Measurements from ENCODE around the gene CCDC196. TPM values are rescaled to one million over a fixed set of nuclear protein-coding genes. Genes with fewer than 3 reads are reported as not detected.

The CCDC196 gene
- total RNA-seq: not detected

- Histone ChIP-seq H3K9me3 (no peaks in the 10 kb centered on the region), H3K27ac (no peak within 1 kb of the TSS), H3K36me3 (no peaks in the 10 kb centered on the region), H3K4me3 (no peak within 1 kb of the TSS), H3K27me3 (replicated peaks; ENCODE audit: insufficient read depth) (no peaks in the 10 kb centered on the region), H3K4me1 (ENCODE audit: control insufficient read depth in 1 of 2, low read depth in 2 of 2) (no peaks in the 10 kb centered on the region)
- ATAC-seq (ENCODE audit: insufficient number of reproducible peaks, low FRiP score, low read depth) (no peak), DNase-seq (ENCODE audit: low spot score) (no peak)
- no peak for TF ChIP-seq CTCF (IDR thresholded peaks at IDR 0.05)
These were observed at the start of gene CCDC196 for GRCh38 chr14:66485910-66486421. Gene CCDC196 (plus strand): TSS chr14:66486371. CDS start chr14:66486503, 132 bp downstream.

- no peak for TF ChIP-seq CTCF (IDR thresholded peaks at IDR 0.05)
- ATAC-seq (ENCODE audit: insufficient number of reproducible peaks, low FRiP score, low read depth): no peak
- Histone ChIP-seq H3K27ac (no peak overlapping the region), H3K4me1 (ENCODE audit: control insufficient read depth in 1 of 2, low read depth in 2 of 2) (no peaks in the 10 kb centered on the region), H3K4me3 (no peak overlapping the region), H3K27me3 (replicated peaks; ENCODE audit: insufficient read depth) (no peaks in the 10 kb centered on the region), H3K36me3 (no peaks in the 10 kb centered on the region), H3K9me3 (peaks cover 12% of the 10 kb centered on the region)
- no peak for DNase-seq (ENCODE audit: low spot score)
These were observed 45.4 kb upstream of the CCDC196 start for GRCh38 chr14:66440801-66441200.

- Histone ChIP-seq H3K36me3 (no peaks in the 10 kb centered on the region), H3K4me3 (no peak overlapping the region), H3K27ac (no peak overlapping the region), H3K27me3 (replicated peaks; ENCODE audit: insufficient read depth) (no peaks in the 10 kb centered on the region), H3K9me3 (peaks cover 12% of the 10 kb centered on the region), H3K4me1 (ENCODE audit: control insufficient read depth in 1 of 2, low read depth in 2 of 2) (no peaks in the 10 kb centered on the region)
- no peak for DNase-seq (ENCODE audit: low spot score)
- no peak for TF ChIP-seq CTCF (IDR thresholded peaks at IDR 0.05)
- no peak for ATAC-seq (ENCODE audit: insufficient number of reproducible peaks, low FRiP score, low read depth)
These were observed 43.1 kb upstream of the CCDC196 start for GRCh38 chr14:66442953-66443571.

- Histone ChIP-seq H3K27ac (no peak overlapping the region), H3K27me3 (replicated peaks; ENCODE audit: insufficient read depth) (no peaks in the 10 kb centered on the region), H3K9me3 (peaks cover 9% of the 10 kb centered on the region), H3K36me3 (no peaks in the 10 kb centered on the region), H3K4me3 (no peak overlapping the region), H3K4me1 (ENCODE audit: control insufficient read depth in 1 of 2, low read depth in 2 of 2) (no peaks in the 10 kb centered on the region)
- TF ChIP-seq CTCF (IDR thresholded peaks at IDR 0.05): no peak
- ATAC-seq (ENCODE audit: insufficient number of reproducible peaks, low FRiP score, low read depth) (no peak), DNase-seq (ENCODE audit: low spot score) (no peak)
These were observed 42.4 kb upstream of the CCDC196 start for GRCh38 chr14:66443785-66444184.

- H3K4me1 ChIP-seq (ENCODE audit: control insufficient read depth in 1 of 2, low read depth in 2 of 2): no peaks in the 10 kb centered on the region
- no peak overlapping the region for H3K4me3 ChIP-seq
- TF ChIP-seq CTCF (IDR thresholded peaks at IDR 0.05): no peak
- H3K9me3 ChIP-seq: peaks cover 7% of the 10 kb centered on the region
- no peak for DNase-seq (ENCODE audit: low spot score)
- no peaks in the 10 kb centered on the region for H3K27me3 ChIP-seq (replicated peaks; ENCODE audit: insufficient read depth)
- H3K27ac ChIP-seq: no peak overlapping the region
- no peak for ATAC-seq (ENCODE audit: insufficient number of reproducible peaks, low FRiP score, low read depth)
- H3K36me3 ChIP-seq: no peaks in the 10 kb centered on the region
These were observed 41.8 kb upstream of the CCDC196 start for GRCh38 chr14:66444271-66444927.

All from thoracic aorta (tissue), 2 donors.